Activated CD4-positive, alpha-beta T cell treated with anti-CD3 and anti-CD28 coated beads, Interleukin-2, amount 10 ng/mL, durations not matched to agents 24 days and 14 days (primary cell): Measurements from ENCODE around the gene DENND10. TPM values are rescaled to one million over a fixed set of nuclear protein-coding genes. Genes with fewer than 3 reads are reported as not detected.
"Not testable (repeated sequence)": the region's sequence is repeated elsewhere in the genome, so short reads cannot be mapped to it uniquely, and the experiment has no call there.

ENCODE experiments used
- DNase-seq: peaks from one replicate; pipeline ENCODE4 v3.0.0; 2022
- H3K27ac Mint-ChIP-seq: one replicate; pipeline ENCODE4 v1.8.0; 2022; ENCODE audit warnings: mild to moderate bottlenecking, mixed read lengths
- H3K27me3 Mint-ChIP-seq: one replicate; pipeline ENCODE4 v1.8.0; 2022; ENCODE audit warnings: mixed read lengths
- H3K36me3 Mint-ChIP-seq: one replicate; pipeline ENCODE4 v1.8.0; 2022; ENCODE audit warnings: low read depth, mild to moderate bottlenecking, mixed read lengths
- H3K4me1 Mint-ChIP-seq: one replicate; pipeline ENCODE4 v1.8.0; 2021; ENCODE audit warnings: mixed read lengths
- H3K4me3 Mint-ChIP-seq: one replicate; pipeline ENCODE4 v1.8.0; 2022; ENCODE audit warnings: mild to moderate bottlenecking, moderate library complexity, mixed read lengths
- H3K9me3 Mint-ChIP-seq: one replicate; pipeline ENCODE4 v1.8.0; 2021; ENCODE audit warnings: mixed read lengths
- intact Hi-C: fragments of 100-400 bp; cut with micrococcal nuclease; formaldehyde crosslinking; loops from one replicate; pipeline ENCODE4 v1.15.1; 2023
- total RNA-seq: library from RNA; stranded (reverse); gene quantifications from 2 replicates; pipeline ENCODE4 v1.2.3, GENCODE V29; 2022

Gene DENND10
- total RNA-seq, 1 donor from 2014 or later: 18.6 TPM

DNA sequence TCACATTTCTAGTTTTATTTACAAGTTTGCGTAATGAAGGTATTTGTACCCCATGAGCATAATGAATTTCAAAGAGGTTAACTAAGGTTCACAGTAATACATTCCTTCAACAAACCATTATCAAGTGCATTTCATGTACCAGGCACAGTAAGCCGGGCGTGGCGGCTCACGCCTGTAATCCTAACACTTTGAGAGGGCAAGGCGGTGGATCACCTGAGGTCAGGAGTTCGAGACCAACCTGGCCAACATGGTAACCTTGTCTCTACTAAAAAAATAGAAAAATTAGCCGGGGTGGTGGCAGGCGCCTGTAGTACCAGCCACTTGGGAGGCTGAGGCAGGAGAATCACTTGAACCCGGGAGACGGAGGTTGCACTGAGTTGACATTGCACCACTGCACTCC lies 19.0 kb upstream of the DENND10 start:
- intact Hi-C loops: loop anchor here (5.0 kb wide), 2 partner anchors 512 to 567 kb away; partner anchors contain the start of genes BAG3 and TIAL1
- H3K4me3 Mint-ChIP-seq: no peak overlapping the region
- DNase-seq: no peak
- H3K4me1 Mint-ChIP-seq: peaks cover 24% of the 10 kb centered on the region
- peaks cover 10% of the 10 kb centered on the region for H3K36me3 Mint-ChIP-seq
- no peak overlapping the region for H3K27ac Mint-ChIP-seq
- H3K9me3 Mint-ChIP-seq: no peaks in the 10 kb centered on the region
- H3K27me3 Mint-ChIP-seq: no peaks in the 10 kb centered on the region

DNA sequence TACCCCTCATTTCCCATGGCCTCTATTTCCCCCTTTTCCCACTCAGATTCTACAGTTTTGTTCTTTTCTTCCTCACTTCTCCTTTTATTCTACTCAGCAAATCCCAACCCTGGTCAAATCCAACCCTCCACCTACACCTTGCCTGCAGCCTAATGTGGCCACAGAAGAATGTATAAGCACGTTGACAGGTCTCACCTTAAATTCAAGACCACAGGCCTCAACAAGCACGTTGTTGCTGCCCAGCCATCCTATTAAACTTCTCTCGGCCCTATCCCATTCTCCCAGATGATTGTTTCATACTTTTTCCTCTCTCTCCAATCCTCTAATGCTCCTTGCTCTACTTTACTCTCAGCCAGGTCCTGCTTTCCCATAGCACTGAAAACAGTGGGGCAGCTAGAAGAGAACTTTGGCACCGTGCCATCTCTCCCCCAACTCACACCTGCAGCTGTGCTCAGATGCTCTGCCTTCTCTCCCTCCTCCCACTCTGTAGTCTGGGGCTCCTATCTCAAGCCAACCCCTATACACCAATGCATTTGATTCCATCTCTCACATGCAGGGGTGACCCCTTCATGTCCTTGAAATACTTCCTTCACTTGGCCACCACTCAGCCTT lies 16.5 kb upstream of the DENND10 start:
- peaks cover 38% of the 10 kb centered on the region for H3K4me1 Mint-ChIP-seq
- no peak overlapping the region for H3K4me3 Mint-ChIP-seq
- H3K36me3 Mint-ChIP-seq: peaks cover 2% of the 10 kb centered on the region
- H3K9me3 Mint-ChIP-seq: no peaks in the 10 kb centered on the region
- DNase-seq: no peak
- intact Hi-C loops: no loop called here
- no peak overlapping the region for H3K27ac Mint-ChIP-seq
- no peaks in the 10 kb centered on the region for H3K27me3 Mint-ChIP-seq

DNA sequence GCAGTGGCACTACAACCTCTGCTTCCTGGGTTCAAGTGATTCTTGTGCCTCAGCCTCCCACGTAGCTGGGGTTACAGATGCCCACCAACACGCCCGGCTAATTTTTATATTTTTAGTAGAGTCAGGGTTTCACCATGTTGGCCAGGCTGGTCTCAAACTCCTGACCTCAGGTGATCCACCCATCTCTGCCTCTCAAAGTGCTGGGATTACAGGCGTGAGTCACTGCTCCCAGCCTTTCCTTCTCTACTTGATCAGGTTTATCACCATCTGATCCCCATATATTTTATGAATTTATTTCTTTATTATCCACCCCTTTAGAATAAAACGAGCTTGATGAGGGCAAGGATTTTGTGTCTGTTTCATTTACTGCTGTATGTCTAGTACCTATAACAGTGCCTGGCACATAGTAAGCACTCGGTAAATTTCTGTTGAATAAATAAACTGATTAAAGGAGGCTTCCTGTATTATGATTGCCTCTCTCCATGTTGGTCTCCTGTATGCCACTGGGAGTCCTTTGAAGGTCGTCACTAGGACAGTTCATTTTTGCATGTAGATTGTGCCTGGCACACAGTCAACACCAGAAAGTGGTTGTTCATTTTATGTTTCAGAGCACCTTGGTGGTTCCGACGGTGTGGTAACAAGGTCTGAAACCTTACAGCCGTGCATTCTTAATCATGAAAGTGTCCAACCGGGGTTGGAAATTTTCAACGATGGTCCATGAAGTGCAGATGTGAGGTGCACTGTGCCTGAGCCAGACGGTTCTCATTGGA lies 13.7 kb upstream of the DENND10 start:
- intact Hi-C loops: no loop called here
- no peak for DNase-seq
- no peaks in the 10 kb centered on the region for H3K27me3 Mint-ChIP-seq
- no peaks in the 10 kb centered on the region for H3K9me3 Mint-ChIP-seq
- H3K4me1 Mint-ChIP-seq: peaks cover 37% of the 10 kb centered on the region
- H3K36me3 Mint-ChIP-seq: no peaks in the 10 kb centered on the region
- H3K27ac Mint-ChIP-seq: no peak overlapping the region
- peak overlapping the region; percentile 13 for H3K4me3 Mint-ChIP-seq

DNA sequence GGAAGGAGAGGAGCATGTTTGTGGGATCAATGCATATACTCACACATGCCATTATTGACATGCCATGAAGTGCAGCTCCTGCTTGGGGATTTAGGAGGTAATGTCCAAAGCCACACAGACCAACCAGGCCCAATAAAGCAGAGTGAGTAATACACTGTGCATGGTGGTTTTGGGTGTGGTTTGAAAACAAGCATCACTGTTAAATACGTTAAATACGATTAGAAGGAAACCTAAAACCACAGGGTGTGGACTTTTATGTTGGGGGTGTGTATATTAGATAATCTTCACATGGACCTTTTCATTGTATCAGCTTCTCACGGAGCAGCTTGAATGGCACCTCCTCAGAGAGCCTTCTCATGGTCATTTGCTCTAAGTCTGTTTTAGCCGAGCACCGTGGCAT lies 12.9 kb upstream of the DENND10 start:
- H3K27ac Mint-ChIP-seq: peak overlapping the region; percentile 45
- H3K36me3 Mint-ChIP-seq: no peaks in the 10 kb centered on the region
- peak overlapping the region; percentile 47 for H3K4me3 Mint-ChIP-seq
- H3K9me3 Mint-ChIP-seq: no peaks in the 10 kb centered on the region
- no peaks in the 10 kb centered on the region for H3K27me3 Mint-ChIP-seq
- peaks cover 44% of the 10 kb centered on the region for H3K4me1 Mint-ChIP-seq
- peak; percentile 83 for DNase-seq
- intact Hi-C loops: no loop called here

GRCh38 chr10:119095640-119096039 lies 8.3 kb upstream of the DENND10 start:
- peaks cover 33% of the 10 kb centered on the region for H3K4me1 Mint-ChIP-seq
- H3K9me3 Mint-ChIP-seq: no peaks in the 10 kb centered on the region
- no peaks in the 10 kb centered on the region for H3K27me3 Mint-ChIP-seq
- intact Hi-C loops: no loop called here
- DNase-seq: no peak
- H3K4me3 Mint-ChIP-seq: peak overlapping the region; percentile 5
- peak overlapping the region; percentile 6 for H3K27ac Mint-ChIP-seq
- no peaks in the 10 kb centered on the region for H3K36me3 Mint-ChIP-seq

DNA sequence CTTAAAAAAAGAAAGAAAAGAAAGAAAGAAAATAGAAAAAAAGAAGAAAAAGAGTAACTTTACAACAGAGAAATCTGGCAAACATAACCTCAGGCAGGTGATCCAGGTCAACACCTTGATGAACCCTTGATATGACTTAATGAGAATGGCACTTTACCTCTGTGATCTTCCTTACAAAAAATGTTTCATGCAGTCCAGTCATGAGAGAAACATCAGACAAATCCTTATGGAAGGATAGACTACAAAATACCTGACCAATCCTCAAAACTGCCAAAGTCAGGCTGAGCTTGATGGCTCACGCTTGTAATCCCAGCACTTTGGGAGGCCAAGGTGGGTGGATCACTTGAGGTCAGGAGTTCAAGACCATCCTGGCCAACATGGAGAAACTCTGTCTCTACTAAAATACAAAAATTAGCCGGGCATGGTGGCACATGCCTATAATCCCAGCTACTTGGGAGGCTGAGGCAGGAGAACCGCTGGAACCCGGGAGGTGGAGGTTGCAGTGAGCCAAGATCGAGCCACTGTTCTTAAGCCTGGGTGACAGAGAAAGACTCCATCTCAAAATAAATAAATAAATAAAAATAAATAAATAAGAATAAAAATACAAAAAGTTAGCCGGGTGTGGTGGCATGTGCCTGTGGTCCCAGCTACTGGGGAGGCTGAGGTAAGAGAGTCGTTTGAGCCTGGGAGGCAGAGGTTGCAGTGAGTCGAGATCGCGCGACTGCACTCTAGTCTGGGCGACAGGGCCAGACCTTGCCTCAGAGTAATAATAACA lies 7.1 kb upstream of the DENND10 start:
- H3K36me3 Mint-ChIP-seq, H3K9me3 Mint-ChIP-seq, intact Hi-C loops, H3K4me3 Mint-ChIP-seq, H3K27me3 Mint-ChIP-seq, DNase-seq, H3K27ac Mint-ChIP-seq: not testable (repeated sequence)
- peaks cover 33% of the 10 kb centered on the region for H3K4me1 Mint-ChIP-seq

DNA sequence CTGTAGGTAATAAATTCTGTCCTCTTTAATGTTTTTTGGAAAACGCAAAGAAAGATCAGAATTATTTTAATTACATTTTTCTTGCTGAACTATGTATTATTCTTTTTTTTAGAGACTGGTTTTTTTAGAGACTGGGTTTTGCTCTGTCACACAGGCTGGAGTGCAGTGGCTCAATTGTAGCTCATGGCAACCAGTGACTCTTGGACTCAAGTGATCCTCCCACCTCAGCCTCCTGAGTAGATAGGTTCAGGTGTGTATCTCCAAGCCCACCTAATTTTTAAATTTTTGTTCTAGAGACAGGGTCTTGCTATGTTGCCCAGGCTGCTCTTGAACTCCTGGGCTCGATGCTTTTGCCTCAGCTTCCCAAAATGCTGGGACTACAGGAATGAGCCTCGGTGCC lies 5.3 kb upstream of the DENND10 start:
- no peak for DNase-seq
- Mint-ChIP-seq H3K36me3 (no peaks in the 10 kb centered on the region), H3K4me3 (no peak overlapping the region), H3K4me1 (peaks cover 30% of the 10 kb centered on the region), H3K9me3 (no peaks in the 10 kb centered on the region), H3K27ac (no peak overlapping the region), H3K27me3 (peaks cover 2% of the 10 kb centered on the region)
- intact Hi-C loops: no loop called here

GRCh38 chr10:119100434-119101238 lies 3.3 kb upstream of the DENND10 start:
- intact Hi-C loops: no loop called here
- Mint-ChIP-seq H3K9me3 (no peaks in the 10 kb centered on the region), H3K4me1 (peaks cover 29% of the 10 kb centered on the region), H3K27ac (no peak overlapping the region), H3K4me3 (no peak overlapping the region), H3K27me3 (peaks cover 2% of the 10 kb centered on the region), H3K36me3 (no peaks in the 10 kb centered on the region)
- no peak for DNase-seq

DNA sequence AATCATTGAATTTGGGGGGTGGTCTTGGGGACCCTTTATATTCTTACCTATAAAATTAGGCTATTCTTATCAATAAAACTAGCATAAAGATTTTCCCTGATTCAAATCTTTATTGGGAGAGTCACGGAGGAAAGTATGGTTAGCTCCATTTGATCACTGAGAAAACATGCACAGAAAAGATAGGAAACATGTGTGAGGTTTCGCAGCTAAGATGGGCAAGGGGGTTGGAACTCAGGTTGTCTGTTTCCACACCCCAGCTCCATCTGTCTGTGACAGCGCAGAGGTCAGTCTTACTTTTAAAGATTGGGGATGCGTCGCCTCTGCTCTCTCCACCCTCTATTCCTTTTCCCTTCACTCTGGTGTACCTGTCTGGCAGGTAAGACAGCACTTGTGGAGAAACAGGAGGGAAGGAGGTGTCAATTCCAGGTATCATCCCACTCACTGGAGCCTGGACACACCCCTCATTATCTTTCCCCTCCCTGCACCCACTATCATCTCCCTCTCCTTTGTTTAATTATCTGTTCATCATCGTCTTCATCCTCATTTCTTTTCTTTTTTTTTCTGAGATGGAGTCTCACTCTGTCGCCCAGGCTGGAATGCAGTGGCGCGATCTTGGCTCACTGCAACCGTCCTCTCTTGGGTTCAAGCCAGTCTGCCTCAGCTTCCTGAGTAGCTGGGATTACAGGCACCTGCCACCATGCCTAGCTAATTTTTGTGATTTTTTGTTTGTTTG lies 2.4 kb upstream of the DENND10 start:
- Mint-ChIP-seq H3K9me3 (no peaks in the 10 kb centered on the region), H3K27me3 (peaks cover 2% of the 10 kb centered on the region), H3K4me1 (peaks cover 26% of the 10 kb centered on the region), H3K36me3 (peaks cover 2% of the 10 kb centered on the region), H3K4me3 (no peak overlapping the region), H3K27ac (no peak overlapping the region)
- intact Hi-C loops: no loop called here
- no peak for DNase-seq

DNA sequence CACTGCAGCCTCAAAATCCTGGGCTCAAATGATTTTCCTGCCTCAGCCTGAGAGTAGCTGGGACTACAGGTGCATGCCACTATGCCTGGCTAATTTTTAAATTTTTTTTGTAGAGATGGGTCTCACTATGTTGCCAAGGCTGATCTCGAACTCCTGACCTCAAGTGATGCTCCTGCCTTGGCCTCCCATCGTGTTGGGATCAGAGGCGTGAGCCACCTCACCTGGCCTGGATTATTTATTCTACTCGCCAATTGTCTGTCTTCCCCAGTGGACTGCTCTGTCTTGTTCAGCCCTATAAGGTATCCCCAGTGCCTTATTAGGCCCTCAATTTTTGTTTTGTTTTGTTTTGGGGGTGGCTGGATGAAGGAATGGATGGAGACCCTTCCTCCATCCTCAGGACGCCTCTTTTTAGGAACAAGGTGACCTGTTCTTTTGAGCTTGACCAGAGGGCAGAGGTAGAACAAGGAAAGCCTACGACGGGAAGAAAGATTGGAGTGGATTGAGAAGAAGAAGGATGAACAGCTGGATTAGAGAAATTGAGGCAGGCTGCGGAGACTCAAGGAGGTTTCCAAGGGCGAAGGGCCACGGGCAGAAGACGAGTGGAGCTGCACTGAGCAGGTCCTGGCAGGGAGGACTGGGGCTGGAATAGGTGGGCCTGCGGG lies 541 bp upstream of the DENND10 start:
- Mint-ChIP-seq H3K27me3 (peaks cover 2% of the 10 kb centered on the region), H3K4me3 (peak overlapping the region; percentile 77), H3K4me1 (peaks cover 29% of the 10 kb centered on the region), H3K36me3 (peaks cover 8% of the 10 kb centered on the region), H3K27ac (peak overlapping the region; percentile 66), H3K9me3 (no peaks in the 10 kb centered on the region)
- DNase-seq: no peak
- intact Hi-C loops: no loop called here

DNA sequence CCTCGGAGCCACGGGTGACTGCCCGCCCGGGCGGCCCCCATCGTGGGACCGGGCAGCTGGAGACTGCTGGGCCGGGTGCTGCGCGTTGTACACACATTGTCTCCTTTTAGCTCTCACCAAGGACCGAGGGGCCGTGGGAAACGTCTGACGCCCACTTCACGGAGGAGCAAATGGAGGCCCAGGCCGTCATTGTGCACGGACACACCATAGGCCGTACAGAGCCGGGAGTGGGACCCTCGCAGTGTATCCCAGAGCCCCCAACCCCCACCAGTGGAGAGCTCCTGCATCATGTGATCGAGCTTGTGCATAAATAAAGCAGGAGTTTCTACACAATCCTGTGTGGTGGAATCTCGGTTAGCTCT lies 722 bp downstream of the DENND10 start:
- peak overlapping the region; percentile 45 for H3K27ac Mint-ChIP-seq
- H3K27me3 Mint-ChIP-seq: peaks cover 2% of the 10 kb centered on the region
- DNase-seq: no peak
- intact Hi-C loops: loop anchor here (1.0 kb wide), 3 partner anchors 24 to 74 kb away; partner anchors contain the start of genes EIF3A and PRDX3
- peak overlapping the region; percentile 84 for H3K4me3 Mint-ChIP-seq
- H3K36me3 Mint-ChIP-seq: peaks cover 13% of the 10 kb centered on the region
- H3K9me3 Mint-ChIP-seq: no peaks in the 10 kb centered on the region
- peaks cover 29% of the 10 kb centered on the region for H3K4me1 Mint-ChIP-seq

DNA sequence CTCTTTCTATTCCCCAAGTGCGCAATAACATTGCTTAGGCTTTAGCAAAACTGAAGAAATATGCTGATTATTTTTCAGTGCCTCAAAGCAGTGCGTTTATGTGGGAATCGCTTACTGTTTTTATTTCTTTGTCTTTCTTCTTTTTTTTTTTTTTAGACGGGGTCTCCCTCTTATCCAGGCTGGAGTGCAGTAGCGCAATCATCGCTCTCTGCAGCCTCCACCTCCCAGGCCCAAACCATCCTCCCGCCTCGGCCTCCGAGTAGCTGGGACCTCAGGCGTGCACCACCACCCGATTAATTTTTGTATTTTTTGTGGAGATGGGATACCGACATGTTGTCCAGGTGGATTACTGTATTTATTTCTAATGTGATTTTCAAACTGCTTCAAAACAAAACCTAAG lies 1.2 kb downstream of the DENND10 start:
- peak overlapping the region; percentile 84 for H3K4me3 Mint-ChIP-seq
- peaks cover 15% of the 10 kb centered on the region for H3K36me3 Mint-ChIP-seq
- no peak for DNase-seq
- intact Hi-C loops: no loop called here
- no peaks in the 10 kb centered on the region for H3K9me3 Mint-ChIP-seq
- peaks cover 26% of the 10 kb centered on the region for H3K4me1 Mint-ChIP-seq
- peaks cover 2% of the 10 kb centered on the region for H3K27me3 Mint-ChIP-seq
- peak overlapping the region; percentile 69 for H3K27ac Mint-ChIP-seq
